HCT116 (cell line): Measurements from ENCODE around the gene ADAM11. TPM values are rescaled to one million over a fixed set of nuclear protein-coding genes. Genes with fewer than 3 reads are reported as not detected.

Source experiments
- ATAC-seq: fragments of 200-7000 bp; cut with Tn5 transposase; 2 replicates; pipeline ENCODE4 v1.9.1; 2020; ENCODE audit warnings: mild to moderate bottlenecking, moderate library complexity
- BruUV-seq: library from RNA; stranded (reverse); fragments of 400-500 nt; replicated peaks from 2 replicates; lab custom pipeline; 2021; lab: Mats Ljungman, UMichigan
- CTCF ChIA-PET: fragments of 300-600 bp; sonication (Branson Sonifier 250); formaldehyde crosslinking; loops from one replicate; lab custom pipeline; 2021; ENCODE audit warnings: antibody characterized with exemption; lab: Charles Lee
- POLR2A ChIA-PET: fragments of 300-600, 350-600 bp; sonication (Branson Sonifier 250); formaldehyde crosslinking; loops from one replicate; lab custom pipeline; 2021; ENCODE audit warnings: antibody characterized with exemption; lab: Charles Lee
- RAD21 ChIA-PET, 2 experiments: fragments of 300-600 bp; sonication (Branson Sonifier 250); formaldehyde crosslinking; loops; one replicate each; lab custom pipeline; 2023; ENCODE audit warnings: low total read pairs in 2 of 2; ENCODE audit not compliant: uncharacterized antibody in 2 of 2, unreplicated experiment in 2 of 2, low non-redundant PET in 1 of 2; lab: Charles Lee
- DNase-seq: peaks from one replicate; pipeline ENCODE4 v3.0.0-alpha.2; 2010; ENCODE audit warnings: low read depth, low spot score
- H2AFZ ChIP-seq: fragments of 200-600 bp; shearing (Covaris generic), sonication (generic); 2 replicates; pipeline ENCODE4 v1.6.1; 2017; ENCODE audit warnings: low read depth, mixed run types, mixed read lengths, antibody characterized with exemption, low read length; ENCODE audit not compliant: poor library complexity, severe bottlenecking
- H3K27ac ChIP-seq: 2 replicates; pipeline ENCODE4 v1.5.1; 2012; ENCODE audit warnings: low read depth, low read length
- H3K27me3 ChIP-seq: fragments of 200-600 bp; sonication (generic); 2 replicates; pipeline ENCODE4 v1.6.1; 2016; ENCODE audit warnings: mixed run types, low read length, mixed read lengths; ENCODE audit not compliant: insufficient read depth
- H3K36me3 ChIP-seq, 2 experiments: fragments of 200-500 bp in 1 of 2; fragments of 200-600 bp in 1 of 2; sonication (Bioruptor generic) in 1 of 2; sonication (generic) in 1 of 2; 2 replicates each; pipeline versions ENCODE4 v1.5.1 to v1.6.1; 2014 to 2016; ENCODE audit warnings: low read length in 2 of 2, inconsistent platforms in 1 of 2, mixed read lengths in 1 of 2, mixed run types in 1 of 2; ENCODE audit not compliant: insufficient read depth in 2 of 2, control insufficient read depth in 1 of 2
- H3K4me1 ChIP-seq, 2 experiments: fragments of 200-600 bp in 1 of 2; sonication (generic) in 1 of 2; 2 replicates each; pipeline versions ENCODE4 v1.5.1 to v1.6.1; 2012 to 2017; ENCODE audit warnings: low read length in 2 of 2, inconsistent platforms in 1 of 2, mild to moderate bottlenecking in 1 of 2, mixed read lengths in 1 of 2, mixed run types in 1 of 2, moderate library complexity in 1 of 2; ENCODE audit not compliant: insufficient read depth in 2 of 2, control insufficient read depth in 1 of 2
- H3K4me2 ChIP-seq: fragments of 200-600 bp; sonication (generic); 2 replicates; pipeline ENCODE4 v1.6.1; 2017; ENCODE audit warnings: mixed run types, low read length, mixed read lengths
- H3K4me3 ChIP-seq, 2 experiments: fragments of 200-600 bp in 1 of 2; sonication (generic) in 1 of 2; replicated peaks in 1 of 2; 2 replicates each; pipeline ENCODE4 v1.5.1; 2011 to 2016; ENCODE audit warnings: low read length in 2 of 2, control low read depth in 1 of 2, low read depth in 1 of 2, mild to moderate bottlenecking in 1 of 2, mixed read lengths in 1 of 2, mixed run types in 1 of 2
- H3K79me2 ChIP-seq: fragments of 200-600 bp; sonication (generic); 2 replicates; pipeline ENCODE4 v1.6.1; 2017; ENCODE audit warnings: mild to moderate bottlenecking, mixed run types, low read length, moderate library complexity, mixed read lengths; ENCODE audit not compliant: insufficient read depth
- H3K9ac ChIP-seq: fragments of 200-600 bp; sonication (generic); 2 replicates; pipeline ENCODE4 v1.6.1; 2016; ENCODE audit warnings: low read length, mixed read lengths
- H3K9me2 ChIP-seq: fragments of 200-600 bp; sonication (generic), shearing (Covaris generic); 2 replicates; pipeline ENCODE4 v1.6.1; 2017; ENCODE audit warnings: mixed run types, mild to moderate bottlenecking, moderate library complexity; ENCODE audit not compliant: insufficient read depth
- H3K9me3 ChIP-seq, 2 experiments: fragments of 200-500 bp in 1 of 2; fragments of 200-600 bp in 1 of 2; sonication (Bioruptor generic) in 1 of 2; sonication (generic) in 1 of 2; 2 replicates each; pipeline ENCODE4 v1.6.1; 2014 to 2017; ENCODE audit warnings: low read length in 2 of 2, mixed read lengths in 2 of 2, inconsistent platforms in 1 of 2, low read depth in 1 of 2, mild to moderate bottlenecking in 1 of 2, mixed run types in 1 of 2, moderate library complexity in 1 of 2; ENCODE audit not compliant: control insufficient read depth in 1 of 2, insufficient read depth in 1 of 2
- H4K20me1 ChIP-seq: fragments of 200-600 bp; sonication (generic), shearing (Covaris generic); 2 replicates; pipeline ENCODE4 v1.6.1; 2017; ENCODE audit warnings: mixed run types, mild to moderate bottlenecking, moderate library complexity; ENCODE audit not compliant: insufficient read depth
- EGR1 ChIP-seq: IDR thresholded peaks from 2 replicates; pipeline ENCODE4 v1.6.1; 2012; ENCODE audit warnings: low read depth
- EZH2 ChIP-seq: fragments of 200-600 bp; sonication (generic); IDR thresholded peaks from 2 replicates; pipeline ENCODE4 v1.6.1; 2017; ENCODE audit warnings: antibody characterized with exemption, mixed run types
- EZH2phosphoT487 ChIP-seq: fragments of 200-600 bp; IDR thresholded peaks from 2 replicates; pipeline ENCODE4 v1.6.1; 2018; ENCODE audit warnings: antibody characterized with exemption, borderline replicate concordance
- JUND ChIP-seq: IDR thresholded peaks from 2 replicates; pipeline ENCODE4 v1.6.1; 2012
- MAX ChIP-seq: IDR thresholded peaks from 2 replicates; pipeline ENCODE4 v1.6.1; 2012
- POLR2A ChIP-seq: IDR thresholded peaks from 2 replicates; pipeline ENCODE4 v1.7.0; 2011; ENCODE audit warnings: borderline replicate concordance; ENCODE audit not compliant: insufficient read depth, insufficient read length; ENCODE audit errors: extremely low read depth
- POLR2AphosphoS5 ChIP-seq: IDR thresholded peaks from 2 replicates; pipeline ENCODE4 v1.6.1; 2011; ENCODE audit warnings: mild to moderate bottlenecking, low read depth, low read length, moderate library complexity
- REST ChIP-seq: IDR thresholded peaks from 2 replicates; pipeline ENCODE4 v1.6.1; 2012; ENCODE audit warnings: low read depth
- SIN3A ChIP-seq: IDR thresholded peaks from 2 replicates; pipeline ENCODE4 v1.6.1; 2012; ENCODE audit warnings: low read depth
- SP1 ChIP-seq: IDR thresholded peaks from 2 replicates; pipeline ENCODE4 v1.6.1; 2012; ENCODE audit warnings: low read depth
- SRF ChIP-seq: IDR thresholded peaks from 2 replicates; pipeline ENCODE4 v1.6.1; 2012; ENCODE audit warnings: low read depth
- YY1 ChIP-seq: IDR thresholded peaks from 2 replicates; pipeline ENCODE4 v1.6.1; 2011; ENCODE audit warnings: low read length, low read depth, moderate library complexity, mild to moderate bottlenecking; ENCODE audit not compliant: insufficient replicate concordance; ENCODE audit errors: extremely low read depth
- intact Hi-C: fragments of 100-400 bp; cut with micrococcal nuclease; formaldehyde crosslinking; loops from 2 replicates; pipeline ENCODE4 v1.10.0; 2022
- total RNA-seq: library from RNA; stranded (reverse); gene quantifications from one replicate; pipeline ENCODE4 v1.2.1, GENCODE V29; 2021; ENCODE audit not compliant: unreplicated experiment
- TF ChIP-seq, protein P1 (sequence below): IDR thresholded peaks from 2 replicates; pipeline ENCODE4 v1.6.1; 2012

Gene ADAM11
- total RNA-seq, 1 experiment from 2014 or later = 7.7 TPM

GRCh38 chr17:44738214-44738906, 20.4 kb upstream of the ADAM11 start:
- intact Hi-C loops = no loop called here
- BruUV-seq = no TSS peak
- POLR2A ChIA-PET = no interaction called here
- ATAC-seq (no peak), DNase-seq (no peak)
- Histone ChIP-seq H3K4me3 (no peak overlapping the region), H3K36me3 (peaks cover 4 to 6% of the 10 kb centered on the region in 2 experiments; a peak in 3 of 4 replicates), H3K9me3 (no peaks in the 10 kb centered on the region), H3K9me2 (no peaks in the 10 kb centered on the region), H3K27ac (no peak overlapping the region), H3K27me3 (no peaks in the 10 kb centered on the region), H3K9ac (no peak overlapping the region), H2AFZ (no peak overlapping the region), H4K20me1 (no peaks in the 10 kb centered on the region), H3K79me2 (no peaks in the 10 kb centered on the region), H3K4me2 (no peak overlapping the region), H3K4me1 (no peaks in the 10 kb centered on the region)
- RAD21 ChIA-PET = no interaction called here
- no peak for TF ChIP-seq JUND
- TF ChIP-seq SIN3A = no peak
- no peak for TF ChIP-seq EGR1
- TF ChIP-seq POLR2AphosphoS5 = no peak
- TF ChIP-seq REST = no peak
- TF ChIP-seq EZH2phosphoT487 = no peak
- TF ChIP-seq EZH2 = no peak
- TF ChIP-seq POLR2A = no peak
- TF ChIP-seq, protein P1, sequence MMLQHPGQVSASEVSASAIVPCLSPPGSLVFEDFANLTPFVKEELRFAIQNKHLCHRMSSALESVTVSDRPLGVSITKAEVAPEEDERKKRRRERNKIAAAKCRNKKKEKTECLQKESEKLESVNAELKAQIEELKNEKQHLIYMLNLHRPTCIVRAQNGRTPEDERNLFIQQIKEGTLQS = no peak
- no peak for TF ChIP-seq SRF
- TF ChIP-seq MAX = no peak
- TF ChIP-seq SP1 = no peak
- TF ChIP-seq YY1 = no peak
- CTCF ChIA-PET = interaction anchor here (0.9 kb wide), 1 partner anchor 13 kb away, joined by 3 read pairs; no protein-coding TSS in a partner anchor
